ENCODE results near the gene MBP. TPM values are rescaled to one million over a fixed set of nuclear protein-coding genes. Genes with fewer than 3 reads are reported as not detected.
A peak's percentile ranks its signal among the peaks of the same experiment; 100 is the strongest.

Gene MBP
- total and polyA plus RNA-seq, 2 donors from 2014 or later: 15.1 to 61.2 TPM

DNA sequence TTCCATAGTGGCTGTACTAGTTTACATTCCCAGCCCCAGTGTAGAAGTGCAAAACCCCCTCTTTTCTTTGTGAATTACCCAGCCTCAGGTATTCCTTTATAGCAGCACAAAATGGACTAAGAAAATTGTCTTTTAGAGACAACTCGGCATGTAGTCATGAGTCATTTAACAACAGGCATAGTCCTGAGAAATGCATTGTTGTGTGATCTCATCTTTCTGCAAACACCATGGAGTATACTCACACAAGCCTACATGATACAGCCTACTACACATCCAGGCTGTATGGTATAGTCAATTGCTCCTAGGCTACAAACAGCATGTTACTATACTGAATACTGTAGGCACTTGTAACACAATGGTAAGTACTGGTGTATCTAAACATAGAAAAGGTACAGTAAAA is 44.4 kb upstream of the MBP start:
- FAIRE-seq: no peak
- Histone ChIP-seq H3K27me3 (ENCODE audit: control insufficient read depth, insufficient read depth, low read length) (no peaks in the 10 kb centered on the region), H3K9ac (ENCODE audit: low read length in 3 of 3) (no peak overlapping the region)

DNA sequence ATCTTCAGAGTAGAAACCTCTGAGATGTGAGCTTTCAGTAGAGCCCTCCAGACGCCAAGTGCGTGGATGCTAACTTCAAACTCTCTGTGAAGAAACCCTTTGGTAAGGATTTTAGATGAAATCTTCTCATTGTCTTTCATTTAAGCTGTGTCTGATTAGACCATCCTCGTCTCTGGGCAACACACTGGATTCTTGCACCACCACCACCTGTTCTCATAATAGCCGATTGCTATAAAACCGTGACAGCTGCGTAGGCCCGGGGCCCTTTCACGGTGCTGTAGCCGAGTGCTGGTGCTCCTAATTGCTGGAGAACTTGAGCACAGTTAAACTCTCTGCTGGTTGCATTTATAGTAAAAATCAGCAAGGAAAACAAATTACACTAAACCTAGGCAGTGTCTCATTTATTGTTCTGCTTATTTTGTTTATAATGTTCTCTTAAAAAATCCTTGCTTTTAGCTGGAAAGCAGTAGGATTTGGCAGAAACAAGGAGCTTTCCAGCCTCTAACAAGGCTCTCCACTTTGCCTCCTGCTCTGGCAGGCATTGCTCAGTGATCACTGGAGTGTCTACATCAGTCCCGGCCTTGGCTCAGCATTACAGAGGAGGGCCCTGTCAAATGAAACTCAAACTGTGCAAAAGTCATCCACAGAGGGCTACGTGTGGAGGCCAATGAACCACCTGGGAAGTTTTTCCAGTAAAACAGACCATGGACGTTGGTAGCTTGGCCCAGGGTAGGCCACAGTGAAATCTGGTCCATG is 40.9 kb upstream of the MBP start:
- H3K4me3 ChIP-seq (ENCODE audit: low read length in 3 of 3): no peak overlapping the region
- intact Hi-C loops (cut with DNase I): no loop called here
- no peaks in the 10 kb centered on the region for H3K27me3 ChIP-seq (ENCODE audit: control insufficient read depth, insufficient read depth, low read length)
- H3K27ac ChIP-seq (ENCODE audit: low read depth in 2 of 2, low read length in 2 of 2): no peak overlapping the region
- DNase-seq (peak in 2 of 5 donors; percentile 26 to 48), FAIRE-seq (no peak)
- TF ChIP-seq, protein P1, sequence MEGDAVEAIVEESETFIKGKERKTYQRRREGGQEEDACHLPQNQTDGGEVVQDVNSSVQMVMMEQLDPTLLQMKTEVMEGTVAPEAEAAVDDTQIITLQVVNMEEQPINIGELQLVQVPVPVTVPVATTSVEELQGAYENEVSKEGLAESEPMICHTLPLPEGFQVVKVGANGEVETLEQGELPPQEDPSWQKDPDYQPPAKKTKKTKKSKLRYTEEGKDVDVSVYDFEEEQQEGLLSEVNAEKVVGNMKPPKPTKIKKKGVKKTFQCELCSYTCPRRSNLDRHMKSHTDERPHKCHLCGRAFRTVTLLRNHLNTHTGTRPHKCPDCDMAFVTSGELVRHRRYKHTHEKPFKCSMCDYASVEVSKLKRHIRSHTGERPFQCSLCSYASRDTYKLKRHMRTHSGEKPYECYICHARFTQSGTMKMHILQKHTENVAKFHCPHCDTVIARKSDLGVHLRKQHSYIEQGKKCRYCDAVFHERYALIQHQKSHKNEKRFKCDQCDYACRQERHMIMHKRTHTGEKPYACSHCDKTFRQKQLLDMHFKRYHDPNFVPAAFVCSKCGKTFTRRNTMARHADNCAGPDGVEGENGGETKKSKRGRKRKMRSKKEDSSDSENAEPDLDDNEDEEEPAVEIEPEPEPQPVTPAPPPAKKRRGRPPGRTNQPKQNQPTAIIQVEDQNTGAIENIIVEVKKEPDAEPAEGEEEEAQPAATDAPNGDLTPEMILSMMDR (IDR thresholded peaks at IDR 0.05; ENCODE audit: borderline replicate concordance, extremely low read depth, insufficient read depth): no peak
- H3K9ac ChIP-seq (ENCODE audit: low read length in 3 of 3): no peak overlapping the region
- no peaks in the 10 kb centered on the region for H3K4me1 ChIP-seq (ENCODE audit: control insufficient read depth in 2 of 3, insufficient read depth in 2 of 3, low read depth in 1 of 3, low read length in 3 of 3)
- no peaks in the 10 kb centered on the region for H3K36me3 ChIP-seq (ENCODE audit: control insufficient read depth in 2 of 3, insufficient read depth in 3 of 3, low read length in 3 of 3)
- no peaks in the 10 kb centered on the region for H3K9me3 ChIP-seq (ENCODE audit: control insufficient read depth in 2 of 3, insufficient read depth in 1 of 3, low read length in 3 of 3)

More for the DNA sequence above, 44.4 kb upstream of the MBP start:
- no peaks in the 10 kb centered on the region for H3K4me1 ChIP-seq (ENCODE audit: control insufficient read depth in 2 of 3, insufficient read depth in 2 of 3, low read depth in 1 of 3, low read length in 3 of 3)
- no peak for DNase-seq
- H3K36me3 ChIP-seq (ENCODE audit: control insufficient read depth in 2 of 3, insufficient read depth in 3 of 3, low read length in 3 of 3): no peaks in the 10 kb centered on the region
- H3K4me3 ChIP-seq (ENCODE audit: low read length in 3 of 3): no peak overlapping the region
- intact Hi-C loops (cut with DNase I): no loop called here
- TF ChIP-seq, protein P1 (IDR thresholded peaks at IDR 0.05; ENCODE audit: borderline replicate concordance, extremely low read depth, insufficient read depth): no peak
- no peaks in the 10 kb centered on the region for H3K9me3 ChIP-seq (ENCODE audit: control insufficient read depth in 2 of 3, insufficient read depth in 1 of 3, low read length in 3 of 3)
- no peak overlapping the region for H3K27ac ChIP-seq (ENCODE audit: low read depth in 2 of 2, low read length in 2 of 2)

DNA sequence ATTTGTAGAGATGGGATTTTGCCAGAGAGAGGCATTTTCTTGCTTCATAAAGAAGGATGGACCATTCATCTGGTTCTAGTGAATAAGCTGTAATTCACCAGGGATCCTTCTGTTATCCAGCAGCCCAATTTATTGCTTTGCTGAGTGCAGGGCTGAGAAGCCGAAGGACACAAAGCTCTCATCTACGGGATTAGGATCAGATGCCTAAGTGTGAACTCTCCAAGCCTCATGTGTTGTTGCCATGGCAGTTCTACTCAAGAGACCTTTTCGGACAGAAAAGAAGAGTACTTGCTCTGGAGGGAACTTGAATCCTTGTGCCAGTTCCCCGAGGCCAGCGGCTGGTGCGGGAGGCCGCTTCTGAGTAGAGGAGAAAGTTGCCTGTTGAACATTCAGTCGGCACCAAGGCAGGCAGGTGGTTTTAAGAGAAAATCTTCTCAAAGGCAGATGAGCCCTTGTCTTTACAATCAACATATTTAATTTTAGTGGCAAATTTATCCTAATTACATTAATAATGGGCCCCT is 38.4 kb upstream of the MBP start:
- Histone ChIP-seq H3K27ac (ENCODE audit: low read depth in 2 of 2, low read length in 2 of 2) (no peak overlapping the region), H3K36me3 (ENCODE audit: control insufficient read depth in 2 of 3, insufficient read depth in 3 of 3, low read length in 3 of 3) (no peaks in the 10 kb centered on the region), H3K4me1 (ENCODE audit: control insufficient read depth in 2 of 3, insufficient read depth in 2 of 3, low read depth in 1 of 3, low read length in 3 of 3) (no peaks in the 10 kb centered on the region), H3K4me3 (ENCODE audit: low read length in 3 of 3) (no peak overlapping the region), H3K9ac (ENCODE audit: low read length in 3 of 3) (no peak overlapping the region), H3K27me3 (ENCODE audit: control insufficient read depth, insufficient read depth, low read length) (no peaks in the 10 kb centered on the region), H3K9me3 (ENCODE audit: control insufficient read depth in 2 of 3, insufficient read depth in 1 of 3, low read length in 3 of 3) (no peaks in the 10 kb centered on the region)
- TF ChIP-seq, protein P1 (IDR thresholded peaks at IDR 0.05; ENCODE audit: borderline replicate concordance, extremely low read depth, insufficient read depth): no peak
- no peak for DNase-seq
- intact Hi-C loops (cut with DNase I): no loop called here
- no peak for FAIRE-seq
